Pulmonary artery endothelial cell (primary cell): ENCODE measurements around the gene TTC21A. TPM values are rescaled to one million over a fixed set of nuclear protein-coding genes. Genes with fewer than 3 reads are reported as not detected.

Source experiments
- DNase-seq: peaks from one replicate; pipeline ENCODE4 v3.0.0-alpha.2; 2011; ENCODE audit warnings: low read depth, low spot score
- total RNA-seq: library from RNA; depleted of rRNA; stranded (reverse); fragments of >200 nt; gene quantifications from 2 replicates; pipeline ENCODE4 v1.2.3, GENCODE V29; 2014

Gene TTC21A
- total RNA-seq, 1 donor from 2014 or later = 0.86 TPM

DNA sequence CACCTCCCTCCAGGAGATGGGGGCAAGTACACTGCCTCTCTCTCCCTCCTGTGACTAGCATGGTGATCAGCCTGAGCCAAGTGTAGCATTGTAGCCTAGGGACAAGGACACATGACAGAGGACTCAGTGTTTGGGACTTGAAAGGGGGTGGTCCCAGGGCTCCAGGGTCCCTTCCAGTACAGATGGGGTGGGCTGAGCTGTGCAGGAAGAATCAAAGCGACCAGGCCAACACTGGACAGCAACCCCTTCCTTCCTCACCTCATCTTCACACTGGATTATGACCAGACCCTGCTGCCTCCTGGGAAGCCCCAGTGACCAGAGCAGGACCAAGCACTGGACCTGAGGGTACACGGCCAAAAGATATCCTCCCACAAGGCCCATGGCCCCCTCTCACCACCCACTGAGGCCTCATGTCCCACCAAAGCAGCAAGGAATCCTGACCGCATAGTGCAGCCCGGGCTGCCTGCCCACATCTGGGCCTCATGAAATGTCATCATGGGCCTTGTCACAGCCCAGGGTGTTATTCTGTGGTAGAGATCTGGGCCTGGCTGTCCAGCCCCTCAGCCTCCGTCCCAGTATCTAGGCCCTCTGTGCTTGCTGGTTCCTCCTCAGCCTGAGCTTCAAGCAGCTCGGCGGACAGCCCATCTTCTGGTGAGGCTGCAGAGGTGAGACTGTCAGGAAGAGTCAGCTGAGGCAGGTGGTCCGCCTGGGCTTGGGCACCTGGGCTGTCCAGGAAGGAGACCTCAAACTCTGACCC, 9.6 kb upstream of the TTC21A start:
- no peak for DNase-seq

DNA sequence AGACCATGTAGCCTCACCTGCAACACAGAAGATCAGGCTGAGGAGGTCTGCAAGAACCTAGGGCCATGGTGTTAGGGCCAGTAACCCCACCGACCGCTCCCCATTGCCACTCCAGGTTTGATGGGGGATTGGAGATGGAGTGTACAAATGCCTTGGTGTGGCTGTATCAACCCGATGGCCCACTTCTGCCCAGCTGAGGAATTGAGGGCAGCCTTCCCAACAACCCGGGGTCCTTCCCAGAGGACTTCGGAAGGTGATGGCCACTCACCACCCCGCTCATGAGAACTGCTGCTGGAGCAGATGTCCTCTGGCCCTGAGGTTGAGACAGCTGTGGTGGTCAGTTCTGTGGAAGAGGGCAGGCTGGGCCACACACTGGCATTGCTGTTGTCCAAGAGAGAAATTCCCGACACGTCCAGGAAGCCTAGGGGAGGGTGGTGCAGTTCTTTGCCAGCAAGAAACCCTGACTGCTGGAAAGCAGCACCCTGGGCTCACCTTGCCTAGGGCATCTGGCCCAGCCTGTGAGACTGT, 8.9 kb upstream of the TTC21A start:
- no peak for DNase-seq

DNA sequence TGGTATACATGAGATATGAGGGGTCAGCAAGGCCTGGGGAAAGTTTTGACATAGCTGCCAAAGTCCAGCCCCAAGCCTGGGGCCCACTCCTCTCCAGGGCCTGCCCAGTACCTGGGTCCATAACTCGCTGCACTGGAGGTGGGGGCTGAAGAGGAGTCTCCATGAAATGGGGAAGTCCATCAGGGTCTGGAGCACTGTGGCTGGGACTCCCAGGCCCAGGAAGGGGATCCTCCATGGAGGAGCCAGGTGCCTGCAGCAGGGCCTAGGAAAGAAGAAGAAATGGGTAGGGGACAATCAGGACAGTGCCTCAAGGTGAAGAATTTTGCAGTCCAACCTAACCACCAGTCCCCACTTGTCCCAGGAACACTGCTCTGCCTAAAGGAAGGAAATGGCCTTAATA, 8.2 kb upstream of the TTC21A start:
- no peak for DNase-seq

DNA sequence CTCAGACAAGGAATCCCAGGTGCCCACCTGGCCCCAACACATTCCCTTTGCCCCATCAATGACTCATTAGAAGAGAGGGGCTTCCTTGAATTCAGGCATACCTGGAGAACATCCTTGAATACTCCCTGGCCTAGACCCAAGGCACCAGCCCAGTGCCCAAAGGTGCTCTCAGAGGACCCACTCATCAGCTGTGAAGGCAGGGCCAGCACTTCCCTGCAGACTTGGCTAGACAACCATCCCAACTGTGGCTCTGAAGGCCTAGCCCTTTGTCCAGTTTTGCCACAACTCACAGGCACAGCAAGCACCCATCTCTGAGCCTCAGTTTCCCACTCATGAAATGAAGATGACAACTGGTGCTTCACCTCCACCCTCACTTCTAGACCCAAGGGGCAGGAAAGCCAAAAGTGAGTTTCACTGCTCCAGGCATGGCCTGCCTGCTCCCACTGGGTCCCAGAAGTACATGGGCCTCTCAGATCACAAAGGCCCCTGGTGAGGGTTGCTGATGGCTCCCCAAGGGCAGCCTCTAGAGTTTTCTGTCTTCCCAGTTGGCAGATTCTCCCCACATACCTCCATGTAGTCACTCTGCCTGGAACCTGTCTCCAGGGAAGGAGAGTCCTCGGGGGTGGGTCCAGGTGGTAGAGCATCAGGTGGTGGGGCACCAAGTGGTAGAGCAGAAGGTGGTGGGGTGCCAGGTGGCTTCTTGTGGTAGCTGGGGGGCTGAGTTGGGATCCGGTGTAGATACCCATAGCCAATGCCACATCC, 7.6 kb upstream of the TTC21A start:
- no peak for DNase-seq

DNA sequence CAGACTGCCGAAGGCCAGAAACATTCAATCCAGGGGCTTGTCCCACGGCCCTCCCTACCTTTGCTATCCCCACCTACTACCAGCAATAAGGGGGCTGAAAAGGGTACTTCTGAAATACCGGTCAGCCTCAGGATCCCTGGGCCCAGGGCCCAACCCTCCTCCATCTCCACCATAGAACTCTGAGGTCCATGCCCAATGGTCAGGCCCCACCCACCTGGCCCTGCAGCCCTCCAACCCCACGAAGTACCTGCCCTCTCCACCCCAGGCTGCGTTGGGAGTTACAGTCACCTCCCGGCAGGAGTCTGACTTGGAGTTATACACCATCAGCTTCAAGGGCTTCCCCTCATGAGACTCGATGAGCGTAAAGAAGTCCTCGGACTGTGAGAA, 7.0 kb upstream of the TTC21A start:
- no peak for DNase-seq

DNA sequence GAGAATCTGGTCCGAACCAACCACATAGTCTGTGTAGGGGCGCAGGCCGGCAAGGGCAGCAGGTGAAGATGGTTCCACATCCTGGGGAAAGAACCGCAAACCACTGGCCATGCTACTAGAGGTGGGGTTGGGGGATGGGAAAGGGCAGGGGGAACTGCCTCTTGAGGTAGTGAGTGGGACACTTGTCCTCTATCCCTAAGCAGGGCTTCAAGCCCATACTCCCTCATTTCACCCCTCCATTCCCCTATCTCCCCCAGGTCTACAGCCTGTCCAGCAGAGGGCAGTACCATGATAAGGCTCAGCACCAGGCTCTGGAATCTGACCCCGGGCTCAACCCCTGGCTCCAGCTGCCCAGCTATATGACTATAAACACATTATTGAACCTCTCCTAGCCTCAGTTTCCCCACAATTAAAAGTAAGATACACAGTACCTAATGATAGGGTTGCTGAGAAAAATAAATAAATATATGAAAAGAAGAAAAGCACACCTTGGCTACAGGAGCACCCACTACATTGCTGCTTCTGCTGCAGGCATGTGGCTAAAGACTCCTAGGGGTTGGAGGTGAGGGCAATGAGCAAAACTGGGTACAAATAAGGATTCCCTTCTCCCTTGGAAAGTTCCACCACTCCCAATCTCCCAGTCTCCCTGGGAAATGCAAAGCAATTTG, 6.3 kb upstream of the TTC21A start:
- no peak for DNase-seq

DNA sequence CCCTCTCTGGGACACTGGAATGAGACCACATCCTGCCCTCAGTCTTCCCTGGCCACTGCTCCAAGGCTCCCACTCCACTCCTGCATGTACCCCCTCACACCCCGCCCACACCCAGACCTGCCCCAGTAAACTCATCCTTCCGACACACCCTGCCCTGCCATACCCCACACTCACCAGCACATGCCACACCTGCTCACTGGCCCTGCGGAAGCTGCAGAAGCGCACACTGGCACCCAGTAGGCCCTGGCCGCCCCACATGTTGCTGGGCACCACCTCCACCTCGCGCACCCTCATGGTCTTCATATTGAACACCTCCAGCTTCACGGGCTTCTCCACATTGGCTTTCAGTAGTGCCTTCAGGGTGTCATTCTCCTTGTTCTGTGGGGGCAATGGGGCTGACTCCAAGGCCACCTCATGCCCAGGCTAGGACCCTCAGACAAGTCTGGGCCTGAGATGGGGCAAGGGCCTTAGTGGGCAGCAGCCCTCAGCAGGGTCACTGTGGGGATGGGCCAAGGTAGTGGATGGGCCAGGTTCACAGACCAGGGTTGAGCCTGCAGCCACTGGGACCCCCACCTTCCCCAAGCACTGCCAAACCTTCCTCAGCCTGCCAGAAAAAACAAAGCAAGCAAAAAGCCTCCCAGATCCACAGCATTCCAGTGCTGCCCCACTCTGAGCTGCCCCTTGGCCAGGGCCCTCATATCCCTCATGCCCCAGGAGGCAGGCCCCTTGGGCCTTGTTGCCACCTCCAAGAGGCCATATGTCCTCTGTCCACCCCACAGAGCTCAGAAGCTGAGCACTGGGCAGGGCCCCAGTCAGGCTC, 4.8 kb upstream of the TTC21A start:
- no peak for DNase-seq

DNA sequence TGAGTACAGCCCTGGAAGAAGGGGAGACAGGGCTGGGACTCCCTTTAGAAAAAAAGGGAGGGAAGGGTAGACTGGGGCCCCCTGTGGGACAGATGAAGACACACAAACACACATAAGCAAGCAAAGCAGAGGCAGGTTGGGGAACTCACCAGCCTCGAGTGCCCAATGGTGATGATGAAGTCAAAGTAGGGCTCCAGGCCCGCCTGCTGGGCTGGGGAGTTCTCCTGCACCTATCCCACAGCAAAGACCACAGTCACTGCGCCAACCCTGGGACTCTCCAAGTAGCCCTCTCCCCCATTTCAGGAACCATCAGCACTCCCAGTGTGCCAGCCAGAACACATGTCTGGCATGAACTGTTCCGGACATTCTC, 4.2 kb upstream of the TTC21A start:
- no peak for DNase-seq

DNA sequence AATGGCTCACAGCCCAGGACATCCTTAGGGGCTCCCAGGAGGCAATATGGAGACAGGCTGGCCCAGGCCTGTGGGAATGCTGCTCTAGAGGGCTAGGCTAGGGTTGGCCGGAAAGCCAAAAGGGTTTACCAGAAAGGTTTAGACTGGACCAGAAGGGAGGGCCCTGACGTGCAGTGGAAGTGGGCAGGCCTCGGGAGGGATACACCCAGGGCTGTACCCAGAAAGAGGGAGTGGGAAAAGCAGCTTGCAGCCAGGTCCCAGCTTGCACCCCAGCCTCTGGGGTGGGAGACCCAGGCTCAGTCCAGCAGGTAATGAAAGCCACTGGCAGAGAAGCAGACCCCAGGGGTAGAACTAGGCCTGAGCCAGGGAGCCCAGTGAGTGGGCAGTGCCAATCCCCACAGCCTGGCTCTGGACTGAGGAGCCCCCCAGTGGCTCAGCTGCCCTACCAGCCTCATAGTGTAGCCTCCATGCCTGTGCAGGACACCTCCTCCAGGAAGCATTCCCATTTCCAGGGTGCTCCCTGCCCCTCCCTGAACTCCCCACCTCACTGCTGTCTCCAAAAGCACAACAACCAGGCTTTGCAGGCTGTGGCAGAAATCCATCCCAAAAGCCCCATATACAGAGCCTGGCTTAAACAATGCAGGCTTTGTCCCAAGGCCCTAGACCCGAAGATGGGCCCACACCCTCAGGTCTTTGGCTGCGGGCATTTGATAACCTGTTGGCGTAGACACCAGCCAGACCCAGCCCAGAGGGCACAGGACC, 3.5 kb upstream of the TTC21A start:
- no peak for DNase-seq

DNA sequence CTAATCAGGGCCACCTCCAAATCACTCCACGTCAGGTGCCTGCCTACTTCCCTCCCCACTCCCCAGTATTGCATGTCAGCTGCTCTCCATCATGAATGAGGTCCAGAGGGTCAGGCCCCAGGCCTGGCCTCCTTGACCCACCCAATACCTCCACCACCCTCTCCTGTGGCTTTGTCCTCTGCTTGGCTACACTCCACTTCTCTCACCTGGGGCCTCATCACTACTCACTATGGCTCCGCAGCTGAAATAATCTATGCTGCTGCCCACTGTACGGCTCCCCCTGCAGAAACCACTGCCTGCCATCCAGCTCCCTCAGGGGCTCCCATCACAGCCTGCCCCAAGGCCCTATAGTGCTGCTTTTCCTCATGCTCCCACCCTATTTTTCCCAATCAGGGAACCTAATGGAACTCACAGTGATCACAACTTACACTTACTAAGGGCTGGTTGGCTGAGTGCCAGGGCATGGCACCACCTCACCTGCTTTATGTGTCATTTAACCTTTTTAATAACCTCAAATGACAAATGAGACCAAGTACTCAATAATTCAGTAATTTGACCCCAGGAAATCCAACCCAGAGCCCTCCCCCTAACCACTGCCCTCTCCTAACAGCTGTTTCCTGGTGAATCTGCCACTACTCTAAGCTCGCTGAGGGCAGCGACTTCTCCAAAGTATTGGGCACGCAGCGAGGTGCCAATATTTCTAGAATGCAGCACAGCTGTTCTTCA, 2.4 kb upstream of the TTC21A start:
- no peak for DNase-seq

DNA sequence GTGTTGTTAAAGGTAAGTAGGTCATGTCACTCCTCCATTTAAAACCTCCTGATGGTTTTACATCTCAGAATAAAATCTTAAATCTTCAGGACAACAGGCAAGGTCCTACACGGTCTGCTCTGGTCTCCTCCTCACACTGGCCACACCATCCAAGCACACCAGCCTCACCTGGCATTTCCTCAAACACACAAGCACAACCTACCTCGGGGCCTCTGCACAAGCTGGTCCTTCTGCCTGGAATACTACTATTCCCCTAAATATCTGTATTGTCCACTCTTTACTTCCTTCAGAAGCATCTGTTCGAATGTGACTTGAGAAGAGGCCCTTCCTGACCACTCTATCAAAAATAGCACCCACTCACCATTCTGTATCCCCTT, 1.8 kb upstream of the TTC21A start:
- DNase-seq = no peak

DNA sequence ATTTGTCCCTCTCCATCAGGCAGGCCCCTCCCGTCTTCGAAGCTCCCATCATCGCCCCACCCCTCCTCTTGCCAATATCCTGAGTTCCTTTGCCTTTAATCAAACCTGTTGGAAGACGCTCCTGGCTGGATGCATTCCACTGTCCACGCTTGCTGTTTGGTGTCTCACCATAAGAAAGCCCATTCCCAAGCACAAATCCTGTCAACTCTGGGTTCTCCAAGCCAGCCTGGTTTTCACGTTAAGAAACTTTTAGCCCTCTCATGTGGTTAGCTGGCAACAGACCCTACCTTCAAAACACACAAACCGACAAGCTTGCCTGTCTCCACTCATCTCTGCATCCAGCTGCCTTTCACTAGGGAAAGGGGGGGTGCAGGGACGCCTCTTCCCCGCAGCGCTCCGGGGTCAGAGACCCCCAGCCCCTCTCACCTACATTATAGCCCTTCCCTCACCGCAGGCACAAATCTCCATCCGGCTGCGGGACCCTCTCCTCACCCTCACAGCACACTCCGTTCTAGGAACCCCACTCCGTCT, 1.1 kb upstream of the TTC21A start:
- DNase-seq = no peak

DNA sequence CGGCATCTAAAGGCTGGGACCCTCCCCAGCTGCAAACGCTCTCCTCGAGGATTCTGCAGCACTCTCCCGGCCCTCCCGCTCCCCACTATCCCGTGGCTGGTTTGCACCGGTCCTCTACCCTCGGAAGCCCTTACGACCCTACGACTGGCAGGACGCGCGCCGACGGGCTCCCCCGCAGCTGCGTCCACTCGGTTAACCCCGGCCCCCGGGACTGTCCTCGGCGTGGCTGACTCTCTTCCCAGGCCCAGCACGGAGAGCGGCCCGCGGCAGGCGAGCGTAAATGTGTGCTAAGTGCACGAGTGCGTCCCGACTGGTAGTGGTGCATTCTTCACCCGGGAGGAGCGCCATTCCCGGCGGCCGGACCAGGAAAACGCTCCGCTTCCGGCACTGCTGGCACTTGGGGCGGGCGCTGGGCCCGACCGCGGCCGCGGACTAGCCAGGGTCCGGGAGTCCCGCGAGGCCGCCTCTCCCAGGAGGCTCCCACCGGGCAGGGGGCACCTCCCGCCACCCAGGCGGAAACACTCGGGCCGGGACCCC, 561 bp upstream of the TTC21A start:
- DNase-seq = no peak

DNA sequence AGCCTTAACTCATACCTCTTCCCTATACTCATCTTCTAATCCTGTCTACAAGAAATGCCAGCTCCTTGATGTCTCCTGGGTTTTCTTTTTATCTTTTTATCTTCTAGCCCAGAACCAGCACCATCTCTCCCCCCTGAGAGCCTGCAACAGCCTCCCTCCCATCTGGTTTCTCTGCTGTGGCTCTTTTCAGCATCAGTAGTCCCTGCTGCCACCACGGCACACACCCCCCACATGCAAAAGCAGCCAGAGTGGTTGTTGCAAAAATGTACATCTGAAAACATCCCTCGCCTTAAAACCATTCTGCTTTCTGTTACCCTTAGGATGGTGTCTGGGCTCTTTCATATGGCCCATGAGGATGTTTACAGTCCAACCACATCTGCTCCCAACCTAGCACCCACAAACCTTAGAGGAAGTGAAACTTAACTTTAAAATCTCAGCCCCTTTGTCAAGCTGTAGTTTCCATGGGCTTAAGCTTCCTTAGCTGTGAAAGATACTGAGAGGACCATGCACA, 775 bp downstream of the TTC21A start:
- no peak for DNase-seq

DNA sequence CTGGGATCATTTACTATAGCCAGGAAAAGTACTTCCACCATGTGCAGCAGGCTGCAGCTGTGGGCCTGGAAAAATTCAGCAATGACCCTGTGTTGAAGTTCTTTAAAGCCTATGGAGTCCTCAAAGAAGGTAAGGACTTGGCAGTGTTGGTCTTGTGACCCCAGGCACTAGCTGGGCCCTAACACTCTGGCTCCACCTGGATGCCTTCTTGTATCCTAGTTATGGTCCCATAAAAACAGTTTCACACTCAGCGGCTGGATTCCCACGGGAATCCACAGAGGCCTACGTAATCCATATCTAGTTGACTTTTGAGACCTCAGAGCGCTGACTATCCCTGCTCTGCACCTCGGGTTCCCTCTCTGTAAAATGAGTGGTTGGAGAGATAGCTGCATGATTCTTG, 1.6 kb downstream of the TTC21A start:
- DNase-seq = no peak

DNA sequence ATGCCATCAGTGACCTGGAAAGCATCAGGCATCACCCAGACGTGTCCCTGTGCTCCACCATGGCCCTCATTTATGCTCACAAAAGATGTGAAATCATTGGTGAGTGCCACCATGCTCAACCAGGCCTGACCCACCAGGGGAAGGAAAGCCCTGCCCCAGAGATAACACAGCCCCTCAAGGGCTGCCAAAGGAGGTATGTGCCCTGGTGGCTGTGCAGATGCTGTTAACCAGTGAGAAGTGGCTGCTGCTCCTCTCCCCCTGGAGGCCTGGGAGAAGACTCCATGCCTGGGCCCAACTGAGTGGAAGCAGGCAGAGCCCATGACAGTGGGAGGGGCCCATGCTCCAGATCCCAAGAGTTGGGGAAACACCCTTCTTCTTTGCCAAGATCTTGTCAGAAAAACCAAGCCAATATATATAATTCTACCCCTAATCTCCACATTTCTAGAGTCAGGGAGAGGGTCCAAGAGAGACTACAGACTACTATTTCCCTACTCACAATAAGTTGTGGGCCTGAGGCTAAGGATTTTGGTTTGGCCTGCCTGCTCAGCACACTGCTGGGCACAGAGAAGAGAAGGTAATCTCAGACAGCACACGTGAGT, 2.7 kb downstream of the TTC21A start:
- DNase-seq = no peak

DNA sequence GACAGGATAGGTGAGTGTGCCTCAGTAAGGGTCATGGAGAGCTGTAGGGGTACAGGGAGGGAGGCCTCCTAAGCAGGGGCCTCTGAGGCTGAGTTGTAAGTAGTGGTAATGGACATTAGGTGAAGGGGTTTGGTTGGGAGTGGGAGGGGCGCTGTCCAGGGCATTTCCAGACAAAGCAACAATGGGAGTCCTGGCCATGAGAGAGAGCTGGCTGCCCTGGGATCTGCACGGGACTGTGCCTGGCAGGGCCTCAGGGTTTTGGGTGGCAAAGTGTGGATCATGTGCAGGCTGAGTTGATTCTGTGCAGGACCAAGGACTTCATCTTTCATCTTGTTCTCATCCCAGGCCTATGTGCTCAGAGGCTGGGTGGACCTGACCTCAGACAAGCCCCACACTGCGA, 4.6 kb downstream of the TTC21A start:
- no peak for DNase-seq

DNA sequence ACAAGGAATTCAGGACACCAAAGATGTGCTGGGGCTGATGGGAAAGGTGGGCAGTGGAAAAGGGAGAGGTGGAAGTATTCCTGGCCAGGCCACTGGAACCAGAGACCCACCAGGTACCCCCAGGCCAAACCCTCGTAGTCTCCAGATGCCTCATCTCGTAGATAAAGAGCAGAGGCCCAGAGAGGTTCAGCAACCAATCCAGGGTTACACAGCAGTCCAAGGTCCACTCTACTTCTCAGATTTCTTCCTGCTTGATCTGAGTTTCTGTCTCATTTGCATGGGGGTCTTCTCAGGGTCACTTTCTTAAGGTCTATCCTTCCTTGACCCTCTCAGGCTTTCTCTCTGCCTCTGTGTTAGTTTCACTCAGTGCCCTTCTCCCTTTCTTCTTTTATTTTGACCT, 5.1 kb downstream of the TTC21A start:
- no peak for DNase-seq

DNA sequence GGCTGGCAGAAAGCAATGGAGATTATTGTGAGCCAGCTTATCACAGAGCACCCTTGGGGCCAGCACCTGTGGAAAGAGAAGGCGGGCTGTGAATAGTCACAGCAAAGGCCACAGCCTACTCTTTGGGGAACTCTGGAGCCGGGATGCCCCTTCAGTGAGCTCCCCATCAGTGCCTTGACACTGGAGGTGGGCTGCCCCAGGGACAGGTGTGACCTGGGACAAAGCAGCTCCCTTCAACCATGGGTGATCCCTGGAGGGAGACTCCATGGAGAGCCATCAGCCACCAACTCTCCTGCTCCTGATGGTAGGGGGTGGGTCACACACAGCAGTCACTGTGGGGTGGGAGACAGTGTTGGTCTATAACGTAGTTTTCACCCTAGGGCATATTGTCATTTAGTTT, 5.8 kb downstream of the TTC21A start:
- DNase-seq = no peak
